Mesodermal cell (in vitro differentiated cells): ENCODE data around the gene SPACA4.

Source experiments
- H3K27ac ChIP-seq: 2 replicates; pipeline ENCODE4 v1.7.0; 2013; ENCODE audit warnings: mild to moderate bottlenecking, low read depth, low read length, moderate library complexity; ENCODE audit not compliant: severe bottlenecking
- H3K36me3 ChIP-seq: 2 replicates; pipeline ENCODE4 v1.7.1; 2013; ENCODE audit warnings: mild to moderate bottlenecking, low read length, moderate library complexity; ENCODE audit not compliant: control insufficient read depth, insufficient read depth
- H3K4me1 ChIP-seq: one replicate; pipeline ENCODE4 v1.7.1; 2013; ENCODE audit warnings: mild to moderate bottlenecking, low read length; ENCODE audit not compliant: insufficient read depth, control insufficient read depth, poor library complexity, severe bottlenecking
- H3K4me3 ChIP-seq: 2 replicates; pipeline ENCODE4 v1.7.0; 2013; ENCODE audit warnings: low read length, control low read depth, mild to moderate bottlenecking; ENCODE audit not compliant: insufficient read depth, poor library complexity, severe bottlenecking; ENCODE audit errors: extremely low read depth
- H3K9me3 ChIP-seq: 2 replicates; pipeline ENCODE4 v1.7.1; 2013; ENCODE audit warnings: mild to moderate bottlenecking, low read length, moderate library complexity; ENCODE audit not compliant: control insufficient read depth
- WGBS, 2 experiments: methylation state at CpG; one replicate each; pipeline ENCODE4 v1.1.5; 2013; ENCODE audit warnings: missing lambda C conversion rate in 2 of 2; ENCODE audit not compliant: insufficient coverage in 2 of 2; 5-methylcytosine and 5-hydroxymethylcytosine counted together

The SPACA4 gene

GRCh38 chr19:48596679-48597465, 9.7 kb upstream of the SPACA4 start:
- whole genome bisulfite sequencing, 2 experiments, result 90 to 93% methylated on average over 28 to 38 of the region's 39 CpGs
- H3K4me1 ChIP-seq, result no peaks in the 10 kb centered on the region
- no peaks in the 10 kb centered on the region for H3K36me3 ChIP-seq
- no peaks in the 10 kb centered on the region for H3K9me3 ChIP-seq
- no peak overlapping the region for H3K4me3 ChIP-seq
- H3K27ac ChIP-seq, result no peak overlapping the region

GRCh38 chr19:48598996-48599700, 7.4 kb upstream of the SPACA4 start:
- WGBS, 2 experiments, result 87 to 90% methylated on average over 22 to 25 of the region's 30 CpGs
- Histone ChIP-seq H3K4me1 (no peaks in the 10 kb centered on the region), H3K9me3 (no peaks in the 10 kb centered on the region), H3K36me3 (no peaks in the 10 kb centered on the region), H3K4me3 (no peak overlapping the region), H3K27ac (no peak overlapping the region)

- 86 to 87% methylated on average over 16 to 17 of the region's 21 CpGs for WGBS, 2 experiments
- Histone ChIP-seq H3K27ac (no peak overlapping the region), H3K4me3 (no peak overlapping the region), H3K36me3 (no peaks in the 10 kb centered on the region), H3K4me1 (no peaks in the 10 kb centered on the region), H3K9me3 (no peaks in the 10 kb centered on the region)
Measured at GRCh38 chr19:48600679-48601417, 5.7 kb upstream of the SPACA4 start.

- no peak overlapping the region for H3K27ac ChIP-seq
Measured at GRCh38 chr19:48603001-48603400, 3.5 kb upstream of the SPACA4 start.

GRCh38 chr19:48603449-48603848, 3.1 kb upstream of the SPACA4 start:
- Histone ChIP-seq H3K9me3 (no peaks in the 10 kb centered on the region), H3K27ac (no peak overlapping the region), H3K4me1 (no peaks in the 10 kb centered on the region), H3K36me3 (no peaks in the 10 kb centered on the region), H3K4me3 (no peak overlapping the region)
- 96% methylated on average over 26 to 39 of the region's 39 CpGs for WGBS, 2 experiments

More at GRCh38 chr19:48603001-48603400, 3.5 kb upstream of the SPACA4 start:
- WGBS, 2 experiments, result 90 to 92% methylated on average over 6 to 7 of the region's 9 CpGs
- no peaks in the 10 kb centered on the region for H3K4me1 ChIP-seq
- no peaks in the 10 kb centered on the region for H3K36me3 ChIP-seq
- no peak overlapping the region for H3K4me3 ChIP-seq
- H3K9me3 ChIP-seq, result no peaks in the 10 kb centered on the region

GRCh38 chr19:48603850-48604249, 2.7 kb upstream of the SPACA4 start:
- H3K36me3 ChIP-seq, result no peaks in the 10 kb centered on the region
- H3K4me3 ChIP-seq, result no peak overlapping the region
- no peaks in the 10 kb centered on the region for H3K4me1 ChIP-seq
- 89 to 94% methylated on average over 7 of the region's 9 CpGs for WGBS, 2 experiments
- H3K9me3 ChIP-seq, result no peaks in the 10 kb centered on the region
- H3K27ac ChIP-seq, result no peak overlapping the region

GRCh38 chr19:48607359-48607755, 815 bp downstream of the SPACA4 start:
- H3K27ac ChIP-seq, result no peak overlapping the region

GRCh38 chr19:48608798-48609263, 2.3 kb downstream of the SPACA4 start:
- no peaks in the 10 kb centered on the region for H3K4me1 ChIP-seq
- WGBS, 2 experiments, result 43 to 67% methylated on average over 1 to 7 of the region's 9 CpGs
- no peaks in the 10 kb centered on the region for H3K9me3 ChIP-seq
- H3K36me3 ChIP-seq, result no peaks in the 10 kb centered on the region
- no peak overlapping the region for H3K4me3 ChIP-seq
- no peak overlapping the region for H3K27ac ChIP-seq

More at GRCh38 chr19:48607359-48607755, 815 bp downstream of the SPACA4 start:
- H3K4me3 ChIP-seq, result no peak overlapping the region
- no peaks in the 10 kb centered on the region for H3K9me3 ChIP-seq
- no peaks in the 10 kb centered on the region for H3K36me3 ChIP-seq
- WGBS, 2 experiments, result 90 to 91% methylated on average over 3 to 6 of the region's 7 CpGs
- H3K4me1 ChIP-seq, result no peaks in the 10 kb centered on the region

- 92 to 97% methylated on average over 16 of the region's 20 CpGs for WGBS, 2 experiments
- Histone ChIP-seq H3K9me3 (no peaks in the 10 kb centered on the region), H3K4me3 (no peak overlapping the region), H3K27ac (no peak overlapping the region), H3K4me1 (peaks cover under 1% of the 10 kb centered on the region), H3K36me3 (peaks cover 4% of the 10 kb centered on the region)
Measured at GRCh38 chr19:48609571-48610108, 3.1 kb downstream of the SPACA4 start.

- Histone ChIP-seq H3K36me3 (peaks cover 26% of the 10 kb centered on the region), H3K4me3 (no peak overlapping the region), H3K27ac (no peak overlapping the region), H3K9me3 (no peaks in the 10 kb centered on the region), H3K4me1 (peaks cover 22% of the 10 kb centered on the region)
- 96 to 97% methylated on average over 14 of the region's 14 CpGs for WGBS, 2 experiments
Measured at GRCh38 chr19:48611872-48612271, 5.3 kb downstream of the SPACA4 start.
